GM13976 (cell line): ENCODE measurements around the gene GEMIN4.

Source experiments
- DNase-seq: peaks from one replicate; pipeline ENCODE4 v3.0.0; 2012; ENCODE audit warnings: low spot score
- in situ Hi-C: fragments of 300-500 bp; cut with MboI; formaldehyde crosslinking; loops from one replicate; pipeline ENCODE4 v1.12.0; 2022; ENCODE audit warnings: low sequenced_read_pairs, mixed read lengths, inconsistent platforms; ENCODE audit not compliant: unreplicated experiment
- TF ChIP-seq, protein P1 (sequence below): IDR thresholded peaks from 2 replicates; pipeline ENCODE4 v1.5.1; 2012; ENCODE audit warnings: borderline replicate concordance, mild to moderate bottlenecking; ENCODE audit not compliant: insufficient read depth; ENCODE audit errors: extremely low read depth, missing control alignments, control extremely low read depth

GEMIN4 gene

GRCh38 chr17:746783-747629, 5.1 kb downstream of the GEMIN4 start:
- in situ Hi-C loops, result no loop called here
- TF ChIP-seq, protein P1, sequence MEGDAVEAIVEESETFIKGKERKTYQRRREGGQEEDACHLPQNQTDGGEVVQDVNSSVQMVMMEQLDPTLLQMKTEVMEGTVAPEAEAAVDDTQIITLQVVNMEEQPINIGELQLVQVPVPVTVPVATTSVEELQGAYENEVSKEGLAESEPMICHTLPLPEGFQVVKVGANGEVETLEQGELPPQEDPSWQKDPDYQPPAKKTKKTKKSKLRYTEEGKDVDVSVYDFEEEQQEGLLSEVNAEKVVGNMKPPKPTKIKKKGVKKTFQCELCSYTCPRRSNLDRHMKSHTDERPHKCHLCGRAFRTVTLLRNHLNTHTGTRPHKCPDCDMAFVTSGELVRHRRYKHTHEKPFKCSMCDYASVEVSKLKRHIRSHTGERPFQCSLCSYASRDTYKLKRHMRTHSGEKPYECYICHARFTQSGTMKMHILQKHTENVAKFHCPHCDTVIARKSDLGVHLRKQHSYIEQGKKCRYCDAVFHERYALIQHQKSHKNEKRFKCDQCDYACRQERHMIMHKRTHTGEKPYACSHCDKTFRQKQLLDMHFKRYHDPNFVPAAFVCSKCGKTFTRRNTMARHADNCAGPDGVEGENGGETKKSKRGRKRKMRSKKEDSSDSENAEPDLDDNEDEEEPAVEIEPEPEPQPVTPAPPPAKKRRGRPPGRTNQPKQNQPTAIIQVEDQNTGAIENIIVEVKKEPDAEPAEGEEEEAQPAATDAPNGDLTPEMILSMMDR, result no peak
- no peak for DNase-seq

DNA sequence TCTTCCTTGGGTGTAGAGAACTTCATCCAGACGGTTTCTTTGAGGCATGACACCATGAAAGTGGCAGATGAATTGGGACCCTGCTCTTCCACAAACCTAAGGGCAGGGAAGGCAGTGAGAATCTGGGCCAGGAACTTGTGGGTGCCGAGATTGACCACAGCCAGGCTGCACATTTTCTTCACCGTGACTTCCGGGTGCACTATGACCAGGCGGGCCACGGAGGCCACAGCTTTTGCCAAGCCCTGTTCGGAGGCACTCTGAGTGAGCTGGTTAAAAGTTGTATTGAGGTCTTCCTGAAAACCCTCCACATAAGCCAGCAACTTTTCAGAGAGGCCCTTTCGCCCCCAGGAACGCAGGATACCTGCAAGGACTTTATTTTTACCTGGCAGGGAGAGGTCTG, 5.9 kb downstream of the GEMIN4 start:
- DNase-seq, result no peak
- TF ChIP-seq, protein P1, result no peak
- in situ Hi-C loops, result no loop called here

GRCh38 chr17:745406-745805, 6.7 kb downstream of the GEMIN4 start:
- DNase-seq, result no peak
- TF ChIP-seq, protein P1, result no peak
- in situ Hi-C loops, result no loop called here

GRCh38 chr17:744937-745336, 7.1 kb downstream of the GEMIN4 start:
- in situ Hi-C loops, result no loop called here
- TF ChIP-seq, protein P1, result no peak
- DNase-seq, result no peak

DNA sequence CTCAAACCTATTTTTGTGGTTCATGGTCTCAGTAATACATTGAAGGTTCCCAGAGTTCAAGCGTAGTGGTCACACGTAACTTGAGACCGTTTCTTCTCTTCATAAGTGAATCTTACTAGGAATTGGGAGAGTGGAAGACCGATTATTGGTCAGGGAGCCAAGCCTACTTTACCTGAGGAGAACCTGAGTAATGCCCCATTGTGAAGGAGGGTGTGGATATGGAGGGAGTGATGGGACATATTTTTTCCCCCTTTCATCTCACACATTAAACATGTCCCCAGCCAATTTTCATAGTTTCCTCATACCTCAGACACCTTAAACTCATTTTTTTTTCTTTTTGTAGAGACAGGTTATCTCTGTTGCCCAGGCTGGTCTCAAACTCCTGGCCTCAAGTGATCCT, 8.9 kb downstream of the GEMIN4 start:
- in situ Hi-C loops, result no loop called here
- TF ChIP-seq, protein P1, result no peak
- no peak for DNase-seq

- TF ChIP-seq, protein P1, result no peak
- in situ Hi-C loops, result no loop called here
- no peak for DNase-seq
Observed at GRCh38 chr17:742147-742793, 9.8 kb downstream of the GEMIN4 start.
